HepG2 (cell line): ENCODE data around the gene ECPAS. TPM values are rescaled to one million over a fixed set of nuclear protein-coding genes. Genes with fewer than 3 reads are reported as not detected.

Experiments
- AGO1 ChIP-seq: fragments of 200-400 bp; formaldehyde crosslinking; IDR thresholded peaks from 2 replicates; pipeline ENCODE4 v1.6.1; 2017; ENCODE audit warnings: mild to moderate bottlenecking, low read depth, low read length, moderate library complexity; ENCODE audit not compliant: poor library complexity, severe bottlenecking
- BRF2 ChIP-seq: sonication (generic); formaldehyde crosslinking; IDR thresholded peaks from 2 replicates; pipeline ENCODE4 v1.8.1; 2022; ENCODE audit warnings: mild to moderate bottlenecking, missing genetic modification reagents
- CHCHD3 ChIP-seq: sonication (generic); formaldehyde crosslinking; IDR thresholded peaks from 2 replicates; pipeline ENCODE4 v1.8.0; 2022; ENCODE audit warnings: mild to moderate bottlenecking, missing genetic modification reagents, moderate library complexity
- E2F5 ChIP-seq: sonication (generic); formaldehyde crosslinking; conservative IDR thresholded peaks from 2 replicates; pipeline ENCODE4 v1.4.0; 2020; ENCODE audit warnings: missing genetic modification reagents
- HDAC6 ChIP-seq: fragments of 200-600 bp; sonication (generic); IDR thresholded peaks from 2 replicates; pipeline ENCODE4 v1.7.0; 2017; ENCODE audit warnings: mild to moderate bottlenecking, antibody characterized with exemption, low read length, low read depth
- HNRNPUL1 ChIP-seq: fragments of 200-400 bp; formaldehyde crosslinking; IDR thresholded peaks from 2 replicates; pipeline ENCODE4 v1.6.1; 2017; ENCODE audit warnings: low read depth, mild to moderate bottlenecking, low read length, moderate library complexity
- PHF20 ChIP-seq: sonication (generic); formaldehyde crosslinking; IDR thresholded peaks from 2 replicates; pipeline ENCODE4 v1.5.0; 2020; ENCODE audit warnings: mild to moderate bottlenecking, missing genetic modification reagents
- RAD21 ChIP-seq: fragments of 450-650 bp; formaldehyde crosslinking; IDR thresholded peaks from 2 replicates; pipeline ENCODE4 v1.5.0; 2020; ENCODE audit warnings: mild to moderate bottlenecking
- SIN3B ChIP-seq: fragments of 150-350 bp; IDR thresholded peaks from 2 replicates; pipeline ENCODE4 v1.6.1; 2014; ENCODE audit warnings: low read length
- SNAPC2 ChIP-seq: sonication (generic); formaldehyde crosslinking; IDR thresholded peaks from 2 replicates; pipeline ENCODE4 v1.8.1; 2022; ENCODE audit warnings: mild to moderate bottlenecking, missing genetic modification reagents
- STAT6 ChIP-seq: sonication (generic); formaldehyde crosslinking; IDR thresholded peaks from 2 replicates; pipeline ENCODE4 v1.4.0; 2020; ENCODE audit warnings: missing genetic modification reagents, mild to moderate bottlenecking, borderline replicate concordance
- THRA ChIP-seq: sonication (generic); formaldehyde crosslinking; IDR thresholded peaks from 2 replicates; pipeline ENCODE4 v1.4.0; 2020; ENCODE audit warnings: missing genetic modification reagents, borderline replicate concordance
- ZNF441 ChIP-seq: sonication (generic); formaldehyde crosslinking; IDR thresholded peaks from 2 replicates; pipeline ENCODE4 v1.7.0; 2021; ENCODE audit warnings: missing genetic modification reagents, borderline replicate concordance
- ZNF572 ChIP-seq: sonication (generic); formaldehyde crosslinking; IDR thresholded peaks from 2 replicates; pipeline ENCODE4 v1.5.1; 2020; ENCODE audit warnings: mild to moderate bottlenecking, missing genetic modification reagents
- ZNF597 ChIP-seq: sonication (generic); formaldehyde crosslinking; IDR thresholded peaks from 2 replicates; pipeline ENCODE4 v1.5.0; 2020; ENCODE audit warnings: missing genetic modification reagents
- ZNF598 ChIP-seq: sonication (generic); formaldehyde crosslinking; IDR thresholded peaks from 2 replicates; pipeline ENCODE4 v1.5.1; 2020; ENCODE audit warnings: mild to moderate bottlenecking, missing genetic modification reagents, borderline replicate concordance
- ZNF704 ChIP-seq: sonication (generic); formaldehyde crosslinking; IDR thresholded peaks from 2 replicates; pipeline ENCODE4 v1.8.1; 2023; ENCODE audit warnings: mild to moderate bottlenecking, inconsistent platforms, moderate library complexity, missing genetic modification reagents, borderline replicate concordance
- ZNF747 ChIP-seq: sonication (generic); formaldehyde crosslinking; IDR thresholded peaks from 2 replicates; pipeline ENCODE4 v1.8.1; 2023; ENCODE audit warnings: missing genetic modification reagents, mild to moderate bottlenecking, borderline replicate concordance
- polyA plus RNA-seq, 8 experiments: library from polyadenylated mRNA; depleted of rRNA in 3 of 8; stranded (reverse) in 7 of 8; unstranded in 1 of 8; fragments of >200 nt; fragmentation: Illumina TruSeq in 4 of 8; extraction: Trizol in 4 of 8; gene quantifications; 2 replicates each; pipeline versions ENCODE4 v1.2.1 to v1.2.3, GENCODE V29; 2011 to 2016; ENCODE audit warnings: low read depth in 4 of 8, missing spikeins in 1 of 8, mixed read lengths in 1 of 8; ENCODE audit not compliant: insufficient read depth in 1 of 8
- total RNA-seq, 5 experiments: library from RNA; depleted of rRNA; stranded (reverse); fragments of >200 nt; fragmentation: Illumina TruSeq; extraction: Trizol; gene quantifications; 2 replicates each; pipeline ENCODE4 v1.2.3, GENCODE V29; 2016; ENCODE audit warnings: low read depth in 1 of 5

Gene ECPAS
- total and polyA plus RNA-seq, 2 of the 13 experiments (the other 11 are each of a cell fraction or from before 2014, with no cell fraction given) = 35.3 to 58.0 TPM

- TF ChIP-seq ZNF747 (CRISPR knock-in tag) (no peak), HDAC6 (no peak), ZNF704 (CRISPR knock-in tag) (no peak), CHCHD3 (CRISPR knock-in tag) (no peak), THRA (peak; percentile 39; the same call in 1 of the 2 replicates), SIN3B (no peak), ZNF441 (CRISPR knock-in tag) (no peak), RAD21 (CRISPR knock-in tag) (no peak), ZNF598 (CRISPR knock-in tag) (no peak), ZNF597 (CRISPR knock-in tag) (no peak), AGO1 (no peak), STAT6 (no peak), SNAPC2 (CRISPR knock-in tag) (no peak), PHF20 (no peak), HNRNPUL1 (no peak), E2F5 (CRISPR knock-in tag) (no peak), BRF2 (CRISPR knock-in tag) (no peak), ZNF572 (CRISPR knock-in tag) (no peak)
These were observed 134.4 kb downstream of the ECPAS start (continued) for GRCh38 chr9:111349766-111350165.
